ENCODE results near the gene IFIT1.
"Not testable (repeated sequence)": the region's sequence is repeated elsewhere in the genome, so short reads cannot be mapped to it uniquely, and the experiment has no call there.

Gene IFIT1

GRCh38 chr10:89399956-89400355 is 7.5 kb downstream of the IFIT1 start:
- DNase-seq (ENCODE audit: low read depth in 2 of 2): no peak

DNA sequence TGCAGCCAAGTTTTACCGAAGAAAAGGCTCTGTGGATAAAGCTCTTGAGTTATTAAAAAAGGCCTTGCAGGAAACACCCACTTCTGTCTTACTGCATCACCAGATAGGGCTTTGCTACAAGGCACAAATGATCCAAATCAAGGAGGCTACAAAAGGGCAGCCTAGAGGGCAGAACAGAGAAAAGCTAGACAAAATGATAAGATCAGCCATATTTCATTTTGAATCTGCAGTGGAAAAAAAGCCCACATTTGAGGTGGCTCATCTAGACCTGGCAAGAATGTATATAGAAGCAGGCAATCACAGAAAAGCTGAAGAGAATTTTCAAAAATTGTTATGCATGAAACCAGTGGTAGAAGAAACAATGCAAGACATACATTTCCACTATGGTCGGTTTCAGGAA is 10.6 kb downstream of the IFIT1 start:
- DNase-seq (ENCODE audit: low read depth in 2 of 2): no peak

DNA sequence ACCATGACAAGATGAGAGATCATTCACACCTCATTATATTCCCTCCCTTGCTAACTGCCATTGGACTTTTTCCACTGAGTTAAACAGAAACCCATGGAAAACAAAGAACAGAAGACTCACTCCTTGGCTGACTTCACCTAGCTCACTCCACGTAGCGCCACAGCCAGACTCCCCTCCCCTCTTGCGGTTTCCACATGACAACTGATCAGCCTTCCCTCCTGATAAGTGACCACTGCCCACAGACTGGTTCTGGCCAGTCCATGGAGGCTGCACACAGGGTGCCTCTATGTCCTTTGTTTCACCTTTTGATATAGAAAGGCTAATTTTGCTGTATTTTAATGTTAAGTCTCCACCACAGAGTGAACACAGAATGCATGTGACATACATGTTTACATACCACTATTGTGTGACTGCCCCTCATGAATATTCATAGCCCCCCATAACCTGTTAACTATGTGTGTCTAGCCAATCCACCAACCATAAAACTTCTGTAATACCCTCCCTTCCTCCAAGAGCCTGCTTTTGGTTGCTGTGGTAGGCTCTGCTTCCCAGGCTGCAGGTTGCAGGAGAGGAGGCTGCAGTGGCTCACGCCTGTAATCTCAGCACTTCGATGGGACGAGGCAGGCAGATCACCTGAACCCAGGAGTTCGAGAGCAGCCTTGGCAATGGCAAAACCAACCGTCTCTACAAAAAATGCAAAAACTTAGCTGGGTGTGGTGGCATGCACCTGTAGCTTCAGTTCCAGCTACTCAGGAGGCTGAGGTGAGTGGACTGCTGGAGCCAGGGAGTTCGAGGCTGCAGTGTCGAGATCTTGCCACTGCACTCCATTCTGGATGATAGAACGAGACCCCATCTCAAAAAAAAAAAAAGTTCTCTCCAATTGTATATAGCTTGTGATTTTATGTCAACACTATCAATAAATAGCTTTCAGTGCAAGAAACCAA is 12.0 kb downstream of the IFIT1 start:
- no peak for DNase-seq (ENCODE audit: low read depth in 2 of 2)

DNA sequence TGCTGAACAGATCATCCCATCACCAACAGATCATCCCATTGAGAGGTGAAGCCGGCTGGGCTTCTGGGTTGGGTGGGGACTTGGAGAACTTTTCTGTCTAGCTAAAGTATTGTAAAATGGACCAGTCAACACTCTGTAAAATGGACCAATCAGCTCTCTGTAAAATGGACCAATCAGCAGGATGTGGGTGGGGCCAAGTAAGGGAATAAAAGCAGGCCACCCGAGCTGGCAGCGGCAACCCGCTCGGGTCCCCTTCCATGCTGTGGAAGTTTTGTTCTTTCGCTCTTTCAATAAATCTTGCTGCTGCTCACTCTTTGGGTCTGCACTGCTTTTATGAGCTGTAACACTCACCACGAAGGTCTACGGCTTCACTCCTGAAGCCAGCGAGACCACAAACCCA is 13.8 kb downstream of the IFIT1 start:
- DNase-seq (ENCODE audit: low read depth in 2 of 2): not testable (repeated sequence)

- not testable (repeated sequence) for DNase-seq (ENCODE audit: low read depth in 2 of 2)
Measured at GRCh38 chr10:89407792-89408191, 15.4 kb downstream of the IFIT1 start.

DNA sequence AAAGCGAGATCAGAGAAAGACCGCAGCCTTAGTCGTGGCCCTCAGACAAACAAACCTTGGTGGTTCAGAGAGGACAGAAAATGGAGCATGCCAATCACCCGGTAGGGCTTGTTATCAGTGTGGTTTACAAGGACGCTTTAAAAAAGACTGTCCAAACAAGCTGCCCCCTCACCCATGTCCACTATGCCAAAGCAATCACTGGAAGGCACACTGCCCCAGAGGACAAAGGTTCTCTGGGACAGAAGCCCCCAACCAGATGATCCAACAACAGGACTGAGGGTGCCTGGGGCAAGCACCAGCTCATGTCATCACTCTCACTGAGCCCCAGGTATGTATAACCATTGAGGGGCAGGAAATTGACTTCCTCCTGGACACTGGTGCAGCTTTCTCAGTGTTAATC is 16.9 kb downstream of the IFIT1 start:
- DNase-seq (ENCODE audit: low read depth in 2 of 2): not testable (repeated sequence)

- not testable (repeated sequence) for DNase-seq (ENCODE audit: low read depth in 2 of 2)
Measured at GRCh38 chr10:89410551-89410950, 18.1 kb downstream of the IFIT1 start.

- not testable (repeated sequence) for DNase-seq (ENCODE audit: low read depth in 2 of 2)
Measured at GRCh38 chr10:89411135-89411534, 18.7 kb downstream of the IFIT1 start.

GRCh38 chr10:89412276-89412675 is 19.9 kb downstream of the IFIT1 start:
- DNase-seq (ENCODE audit: low read depth in 2 of 2): not testable (repeated sequence)

DNA sequence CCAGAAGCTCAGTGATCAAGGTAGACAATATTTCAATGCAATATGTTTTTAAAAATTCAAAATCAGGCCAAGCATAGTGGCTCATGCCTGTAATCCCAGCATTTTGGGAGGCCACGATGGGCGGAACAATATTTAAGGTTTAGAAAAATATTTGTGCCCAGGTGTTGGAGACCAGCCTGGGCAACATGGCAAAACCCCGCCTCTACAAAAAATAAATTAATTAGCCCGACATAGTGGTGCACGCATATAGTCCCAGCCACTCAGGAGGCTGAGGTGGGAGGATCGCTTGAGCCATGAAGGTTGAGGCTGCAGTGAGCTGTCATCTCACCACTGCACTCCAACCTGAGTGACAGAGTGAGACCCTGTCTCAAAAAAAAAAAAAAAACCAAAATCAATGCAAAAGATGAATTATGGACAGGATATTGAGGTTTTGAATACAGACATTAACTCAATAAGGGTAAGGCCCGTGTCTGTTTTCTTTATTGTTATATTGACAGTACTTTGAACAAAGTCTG is 21.0 kb downstream of the IFIT1 start:
- DNase-seq (ENCODE audit: low read depth in 2 of 2): no peak

GRCh38 chr10:89414146-89414878 is 21.9 kb downstream of the IFIT1 start, which contains the start of gene IFIT5:
TSS of gene IFIT5 (plus strand) at chr10:89414568. CDS start at chr10:89414799, 231 bp downstream.
- peak; percentile 37 to 51 for DNase-seq (ENCODE audit: low read depth in 2 of 2)

GRCh38 chr10:89414879-89415821 is 22.7 kb downstream of the IFIT1 start:
- peak in 1 of 2 donors; percentile 6 for DNase-seq (ENCODE audit: low read depth in 2 of 2)

GRCh38 chr10:89416465-89416864 is 24.0 kb downstream of the IFIT1 start:
- DNase-seq (ENCODE audit: low read depth in 2 of 2): no peak

DNA sequence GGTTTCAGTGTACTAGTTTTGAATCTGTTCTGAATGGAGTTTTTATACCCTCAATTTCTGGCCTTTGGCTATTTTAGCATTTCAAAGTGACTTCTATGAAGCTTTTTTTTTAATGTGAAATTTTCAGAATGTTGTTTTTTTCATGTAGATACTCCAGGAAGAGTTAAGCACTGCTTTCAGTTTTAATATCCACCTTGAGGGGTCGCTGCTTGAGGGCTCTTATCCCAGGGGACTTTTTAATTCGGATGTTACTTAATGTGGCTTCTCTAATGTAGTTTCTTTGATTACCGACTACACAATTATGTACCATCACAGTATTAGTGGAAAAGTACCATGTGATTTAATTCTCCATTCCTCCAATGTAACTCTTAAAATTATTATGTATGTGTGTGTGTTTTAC is 27.1 kb downstream of the IFIT1 start:
- DNase-seq (ENCODE audit: low read depth in 2 of 2): no peak

GRCh38 chr10:89421018-89421476 is 28.6 kb downstream of the IFIT1 start:
- DNase-seq (ENCODE audit: low read depth in 2 of 2): no peak

DNA sequence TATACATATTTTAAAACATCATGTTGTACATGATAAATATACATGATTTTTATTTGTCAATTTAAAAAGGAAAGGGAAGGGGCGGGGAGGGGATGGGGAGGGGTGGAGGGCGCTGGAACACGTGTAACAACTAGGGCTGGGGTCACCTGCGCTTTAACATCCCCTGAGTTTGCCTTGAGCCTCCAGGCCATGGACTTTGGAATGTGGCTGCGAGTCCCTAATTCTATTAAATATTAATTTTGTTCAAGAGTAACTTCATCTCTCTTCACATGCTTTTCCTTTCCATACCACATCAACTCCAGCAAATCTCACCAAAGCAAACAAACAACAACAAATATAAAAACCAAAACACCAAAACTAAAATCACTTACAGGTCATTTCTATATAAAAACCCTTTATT is 32.6 kb downstream of the IFIT1 start:
- DNase-seq (ENCODE audit: low read depth in 2 of 2): no peak

DNA sequence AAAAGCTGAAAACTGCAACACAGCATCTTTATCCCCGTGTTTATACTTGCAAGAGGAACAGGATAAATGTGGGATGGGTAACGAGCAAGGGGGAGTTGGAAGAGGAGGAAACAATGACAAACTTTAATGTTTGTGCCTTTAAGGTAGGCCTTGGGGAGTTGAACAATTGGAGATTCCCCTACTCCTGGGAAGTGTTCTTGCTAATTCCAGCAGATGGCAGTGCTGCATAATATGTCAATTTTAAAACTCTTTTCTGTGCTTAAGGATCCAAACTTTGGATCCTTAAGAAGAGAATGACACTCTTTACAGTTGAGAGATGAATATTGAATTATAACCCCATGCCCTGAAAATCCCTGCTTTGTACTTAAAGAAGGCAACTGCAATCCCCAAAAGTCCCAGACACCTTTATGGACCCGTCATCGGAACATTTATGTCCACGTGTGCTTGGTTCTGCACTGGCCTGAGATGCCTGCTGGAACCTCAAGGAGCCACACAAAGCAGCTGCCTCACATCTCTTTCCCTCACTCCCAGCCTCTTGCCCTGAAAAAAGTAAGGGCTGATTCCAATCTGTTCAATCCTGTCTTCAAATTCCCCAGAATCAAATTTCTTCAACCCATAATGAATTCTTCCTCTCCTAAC is 33.9 kb downstream of the IFIT1 start:
- DNase-seq (ENCODE audit: low read depth in 2 of 2): no peak

GRCh38 chr10:89427629-89428028 is 35.2 kb downstream of the IFIT1 start:
- DNase-seq (ENCODE audit: low read depth in 2 of 2): no peak

GRCh38 chr10:89428877-89429276 is 36.5 kb downstream of the IFIT1 start:
- no peak for DNase-seq (ENCODE audit: low read depth in 2 of 2)

DNA sequence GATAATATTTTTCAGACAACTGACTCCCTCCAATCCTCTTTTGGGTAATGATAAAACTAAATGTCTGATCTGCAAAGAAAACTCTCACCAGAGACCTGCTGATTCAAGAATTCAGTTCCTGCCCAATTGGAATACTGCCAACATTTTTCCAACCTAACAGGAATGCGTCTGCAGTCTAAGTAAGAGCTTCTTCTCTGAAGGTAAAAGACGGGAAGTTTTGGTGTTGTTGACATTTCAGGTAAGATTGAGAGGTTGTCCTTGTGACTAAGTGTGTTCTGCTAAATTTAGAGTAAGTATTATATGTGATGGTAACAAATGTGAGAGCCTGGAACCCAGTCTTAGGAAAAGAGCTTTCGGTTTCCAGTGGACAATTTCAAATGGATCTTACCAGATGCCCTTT is 39.6 kb downstream of the IFIT1 start:
- DNase-seq (ENCODE audit: low read depth in 2 of 2): no peak

GRCh38 chr10:89438525-89438924 is 46.1 kb downstream of the IFIT1 start:
- no peak for DNase-seq (ENCODE audit: low read depth in 2 of 2)
